A673 (cell line): ENCODE results near the gene GPR158. TPM values are rescaled to one million over a fixed set of nuclear protein-coding genes. Genes with fewer than 3 reads are reported as not detected.

Experiments
- BruUV-seq: library from RNA; stranded (reverse); fragments of 400-500 nt; replicated peaks from 2 replicates; lab custom pipeline; 2021; lab: Mats Ljungman, UMichigan
- CTCF ChIA-PET: fragments of 300-600 bp; sonication (Branson Sonifier 250); formaldehyde crosslinking; loops from one replicate; lab custom pipeline; 2022; ENCODE audit warnings: antibody characterized with exemption; lab: Charles Lee
- POLR2A ChIA-PET: fragments of 300-600 bp; sonication (Branson Sonifier 250); formaldehyde crosslinking; loops from one replicate; lab custom pipeline; 2022; ENCODE audit warnings: antibody characterized with exemption; ENCODE audit not compliant: low non-redundant PET; lab: Charles Lee
- DNase-seq: peaks from one replicate; pipeline ENCODE4 v3.0.0-alpha.2; 2015; ENCODE audit warnings: low spot score
- H3K27ac ChIP-seq: fragments of 200-600 bp; sonication (generic); 2 replicates; pipeline ENCODE4 v1.5.1; 2016; ENCODE audit warnings: mixed run types, low read depth, mild to moderate bottlenecking, mixed read lengths, antibody characterized with exemption, low read length; ENCODE audit not compliant: poor library complexity, severe bottlenecking
- H3K27me3 ChIP-seq: fragments of 200-600 bp; sonication (generic); replicated peaks from 2 replicates; pipeline ENCODE4 v1.6.1; 2017; ENCODE audit warnings: mixed run types, low read depth, mild to moderate bottlenecking, mixed read lengths, antibody characterized with exemption, low read length; ENCODE audit not compliant: insufficient read depth, poor library complexity
- H3K36me3 ChIP-seq: fragments of 200-600 bp; sonication (generic); 2 replicates; pipeline ENCODE4 v1.6.1; 2016; ENCODE audit warnings: mixed run types, mild to moderate bottlenecking, mixed read lengths, antibody characterized with exemption, low read length; ENCODE audit not compliant: insufficient read depth, poor library complexity, severe bottlenecking
- H3K4me1 ChIP-seq: fragments of 200-600 bp; sonication (generic); 2 replicates; pipeline ENCODE4 v1.6.1; 2017; ENCODE audit warnings: mixed run types, mild to moderate bottlenecking, mixed read lengths, antibody characterized with exemption, low read length; ENCODE audit not compliant: insufficient read depth, poor library complexity, severe bottlenecking
- H3K4me3 ChIP-seq: fragments of 200-600 bp; sonication (generic); 2 replicates; pipeline ENCODE4 v1.5.1; 2016; ENCODE audit warnings: low read depth, mixed run types, mild to moderate bottlenecking, mixed read lengths, low read length; ENCODE audit not compliant: poor library complexity, severe bottlenecking
- H3K9me3 ChIP-seq: fragments of 200-600 bp; sonication (generic); 2 replicates; pipeline ENCODE4 v1.6.1; 2016; ENCODE audit warnings: mixed run types, low read depth, mild to moderate bottlenecking, mixed read lengths, antibody characterized with exemption, low read length; ENCODE audit not compliant: poor library complexity, severe bottlenecking
- EZH2 ChIP-seq: fragments of 200-600 bp; sonication (generic); IDR thresholded peaks from 2 replicates; pipeline ENCODE4 v1.6.1; 2017; ENCODE audit warnings: borderline replicate concordance, low read depth, mild to moderate bottlenecking, mixed read lengths, antibody characterized with exemption, low read length; ENCODE audit not compliant: poor library complexity, severe bottlenecking
- intact Hi-C: fragments of 100-400 bp; cut with micrococcal nuclease; formaldehyde crosslinking; loops from one replicate; pipeline ENCODE4 v1.10.0; 2022; ENCODE audit not compliant: unreplicated experiment
- total RNA-seq: library from RNA; stranded (reverse); gene quantifications from 2 replicates; pipeline ENCODE4 v1.2.3, GENCODE V29; 2021
- TF ChIP-seq, protein P1 (sequence below): fragments of 300-800, 200-600 bp; sonication (generic); conservative IDR thresholded peaks from 2 replicates; pipeline ENCODE4 v1.5.1; 2017; ENCODE audit warnings: low read depth, mild to moderate bottlenecking, antibody characterized with exemption, low read length, moderate library complexity, mixed read lengths

Gene GPR158
- total RNA-seq, 1 experiment from 2014 or later: not detected

DNA sequence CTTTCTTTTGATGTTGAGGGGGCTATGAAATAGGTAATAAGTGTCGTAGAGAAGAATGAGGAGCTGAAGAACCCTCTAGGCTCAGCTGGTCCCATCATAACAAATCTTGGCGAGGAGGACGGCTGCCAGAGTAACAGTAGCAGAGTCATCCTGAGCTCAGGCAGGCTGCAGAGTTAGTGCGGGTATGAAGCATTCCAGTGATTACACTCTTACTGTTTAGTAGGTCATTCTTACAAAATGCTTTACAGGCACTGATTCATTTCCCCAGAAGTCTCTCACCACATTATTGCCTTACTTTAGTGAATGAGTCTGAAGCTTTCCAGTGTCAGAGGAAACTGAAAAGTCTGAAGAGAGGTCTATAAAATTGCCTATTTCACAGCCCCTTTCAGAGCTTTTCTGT, 43.9 kb upstream of the GPR158 start:
- no peak for DNase-seq
- intact Hi-C loops: no loop called here
- H3K9me3 ChIP-seq: no peaks in the 10 kb centered on the region
- no peak overlapping the region for H3K27ac ChIP-seq
- ChIA-PET POLR2A (no interaction called here), CTCF (no interaction called here)
- H3K4me1 ChIP-seq: no peaks in the 10 kb centered on the region
- H3K27me3 ChIP-seq: peaks cover 3% of the 10 kb centered on the region
- no TSS peak for BruUV-seq
- TF ChIP-seq EZH2: no peak
- TF ChIP-seq, protein P1, sequence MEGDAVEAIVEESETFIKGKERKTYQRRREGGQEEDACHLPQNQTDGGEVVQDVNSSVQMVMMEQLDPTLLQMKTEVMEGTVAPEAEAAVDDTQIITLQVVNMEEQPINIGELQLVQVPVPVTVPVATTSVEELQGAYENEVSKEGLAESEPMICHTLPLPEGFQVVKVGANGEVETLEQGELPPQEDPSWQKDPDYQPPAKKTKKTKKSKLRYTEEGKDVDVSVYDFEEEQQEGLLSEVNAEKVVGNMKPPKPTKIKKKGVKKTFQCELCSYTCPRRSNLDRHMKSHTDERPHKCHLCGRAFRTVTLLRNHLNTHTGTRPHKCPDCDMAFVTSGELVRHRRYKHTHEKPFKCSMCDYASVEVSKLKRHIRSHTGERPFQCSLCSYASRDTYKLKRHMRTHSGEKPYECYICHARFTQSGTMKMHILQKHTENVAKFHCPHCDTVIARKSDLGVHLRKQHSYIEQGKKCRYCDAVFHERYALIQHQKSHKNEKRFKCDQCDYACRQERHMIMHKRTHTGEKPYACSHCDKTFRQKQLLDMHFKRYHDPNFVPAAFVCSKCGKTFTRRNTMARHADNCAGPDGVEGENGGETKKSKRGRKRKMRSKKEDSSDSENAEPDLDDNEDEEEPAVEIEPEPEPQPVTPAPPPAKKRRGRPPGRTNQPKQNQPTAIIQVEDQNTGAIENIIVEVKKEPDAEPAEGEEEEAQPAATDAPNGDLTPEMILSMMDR: no peak
- H3K36me3 ChIP-seq: no peaks in the 10 kb centered on the region
- no peak overlapping the region for H3K4me3 ChIP-seq

DNA sequence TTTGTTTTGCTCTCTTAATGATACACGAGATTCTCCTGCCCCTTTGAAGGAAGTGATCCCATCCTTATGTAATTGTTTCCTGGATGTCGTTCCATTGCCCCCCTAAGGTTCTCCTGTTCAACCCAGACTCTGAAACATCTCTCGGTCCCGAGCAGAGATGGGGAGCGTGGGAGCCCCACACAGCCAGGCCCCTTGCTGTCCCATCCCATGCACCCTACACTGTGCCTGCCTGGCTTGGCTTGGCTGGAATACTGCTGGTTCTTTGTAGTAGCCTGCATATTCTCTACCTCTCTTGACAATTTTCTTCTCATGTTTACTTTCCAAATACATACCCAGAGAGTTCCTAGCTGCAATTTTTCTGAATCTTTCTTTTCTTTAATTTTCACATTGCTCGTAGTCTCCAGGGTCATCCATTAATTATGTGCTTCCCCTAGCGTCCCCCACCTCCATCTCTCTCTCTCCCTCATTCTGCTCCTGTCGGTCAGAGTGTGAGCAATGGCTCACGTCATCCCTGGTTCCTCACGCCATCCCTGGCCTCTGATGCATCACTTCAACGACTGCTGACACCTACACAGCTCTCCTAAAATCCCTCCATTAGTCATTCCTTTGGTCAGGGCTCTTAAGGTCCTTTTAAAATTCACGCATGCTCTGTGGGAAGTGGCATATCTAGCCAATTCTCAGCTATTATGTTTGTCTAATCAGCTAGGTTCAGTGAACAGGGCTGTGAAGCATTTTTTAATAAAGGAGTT, 32.5 kb upstream of the GPR158 start:
- H3K27ac ChIP-seq: no peak overlapping the region
- TF ChIP-seq, protein P1: no peak
- no peak for TF ChIP-seq EZH2
- H3K36me3 ChIP-seq: no peaks in the 10 kb centered on the region
- no TSS peak for BruUV-seq
- no peak for DNase-seq
- H3K4me3 ChIP-seq: no peak overlapping the region
- no peaks in the 10 kb centered on the region for H3K9me3 ChIP-seq
- H3K27me3 ChIP-seq: no peaks in the 10 kb centered on the region
- H3K4me1 ChIP-seq: no peaks in the 10 kb centered on the region
- intact Hi-C loops: no loop called here
- POLR2A ChIA-PET: no interaction called here
- CTCF ChIA-PET: no interaction called here

- H3K36me3 ChIP-seq: no peaks in the 10 kb centered on the region
- H3K27ac ChIP-seq: no peak overlapping the region
- no peaks in the 10 kb centered on the region for H3K4me1 ChIP-seq
- no peak for DNase-seq
- H3K4me3 ChIP-seq: no peak overlapping the region
- no TSS peak for BruUV-seq
- TF ChIP-seq, protein P1: no peak
- no peak for TF ChIP-seq EZH2
- intact Hi-C loops: no loop called here
- H3K27me3 ChIP-seq: peaks cover 5% of the 10 kb centered on the region
- ChIA-PET POLR2A (no interaction called here), CTCF (no interaction called here)
- no peaks in the 10 kb centered on the region for H3K9me3 ChIP-seq
These were observed 17.2 kb upstream of the GPR158 start for GRCh38 chr10:25157650-25158049.
